PC-9 (cell line): ENCODE results near the gene NHEJ1.

Experiments
- CTCF ChIP-seq: fragments of 200-600 bp; sonication (generic); conservative IDR thresholded peaks from 2 replicates; pipeline ENCODE4 v1.6.1; 2017; ENCODE audit warnings: mixed run types, antibody characterized with exemption, mild to moderate bottlenecking, moderate library complexity
- EZH2 ChIP-seq: fragments of 200-600 bp; sonication (generic); IDR thresholded peaks from 2 replicates; pipeline ENCODE4 v1.8.0; 2017; ENCODE audit warnings: antibody characterized with exemption, low read depth

- TF ChIP-seq CTCF (no peak), EZH2 (no peak)
Measured at GRCh38 chr2:219081096-219081495, 79.5 kb downstream of the NHEJ1 start.
